GM12873 (cell line): ENCODE measurements around the gene PDE4D.

Experiments
- TF ChIP-seq, protein P1 (sequence below): IDR thresholded peaks from 2 replicates; pipeline ENCODE4 v1.5.1; 2012; ENCODE audit warnings: low read depth, mild to moderate bottlenecking, moderate library complexity, low read length, control low read depth; ENCODE audit not compliant: insufficient read depth; ENCODE audit errors: missing control alignments

Gene PDE4D

DNA sequence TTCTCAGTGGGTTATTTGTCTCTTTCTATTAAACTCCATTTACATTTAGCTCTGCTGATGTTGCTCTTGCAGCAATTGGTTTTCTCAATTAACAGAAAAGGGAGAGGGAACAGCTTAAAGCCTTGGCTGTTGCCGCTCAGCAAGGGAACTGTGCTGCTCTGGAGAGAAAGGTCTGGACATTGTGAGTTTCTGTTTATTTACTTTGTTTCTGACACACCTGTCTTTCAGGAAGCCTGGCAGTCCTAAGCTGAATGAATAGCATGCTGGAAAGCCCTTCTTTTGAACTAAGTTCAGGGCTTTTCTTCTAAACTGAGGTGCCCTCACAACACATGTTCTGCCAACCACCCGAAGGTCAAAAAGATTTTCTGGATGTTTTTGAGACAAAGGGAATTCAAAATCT is 491.9 kb downstream of the PDE4D start:
- TF ChIP-seq, protein P1, sequence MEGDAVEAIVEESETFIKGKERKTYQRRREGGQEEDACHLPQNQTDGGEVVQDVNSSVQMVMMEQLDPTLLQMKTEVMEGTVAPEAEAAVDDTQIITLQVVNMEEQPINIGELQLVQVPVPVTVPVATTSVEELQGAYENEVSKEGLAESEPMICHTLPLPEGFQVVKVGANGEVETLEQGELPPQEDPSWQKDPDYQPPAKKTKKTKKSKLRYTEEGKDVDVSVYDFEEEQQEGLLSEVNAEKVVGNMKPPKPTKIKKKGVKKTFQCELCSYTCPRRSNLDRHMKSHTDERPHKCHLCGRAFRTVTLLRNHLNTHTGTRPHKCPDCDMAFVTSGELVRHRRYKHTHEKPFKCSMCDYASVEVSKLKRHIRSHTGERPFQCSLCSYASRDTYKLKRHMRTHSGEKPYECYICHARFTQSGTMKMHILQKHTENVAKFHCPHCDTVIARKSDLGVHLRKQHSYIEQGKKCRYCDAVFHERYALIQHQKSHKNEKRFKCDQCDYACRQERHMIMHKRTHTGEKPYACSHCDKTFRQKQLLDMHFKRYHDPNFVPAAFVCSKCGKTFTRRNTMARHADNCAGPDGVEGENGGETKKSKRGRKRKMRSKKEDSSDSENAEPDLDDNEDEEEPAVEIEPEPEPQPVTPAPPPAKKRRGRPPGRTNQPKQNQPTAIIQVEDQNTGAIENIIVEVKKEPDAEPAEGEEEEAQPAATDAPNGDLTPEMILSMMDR: no peak

DNA sequence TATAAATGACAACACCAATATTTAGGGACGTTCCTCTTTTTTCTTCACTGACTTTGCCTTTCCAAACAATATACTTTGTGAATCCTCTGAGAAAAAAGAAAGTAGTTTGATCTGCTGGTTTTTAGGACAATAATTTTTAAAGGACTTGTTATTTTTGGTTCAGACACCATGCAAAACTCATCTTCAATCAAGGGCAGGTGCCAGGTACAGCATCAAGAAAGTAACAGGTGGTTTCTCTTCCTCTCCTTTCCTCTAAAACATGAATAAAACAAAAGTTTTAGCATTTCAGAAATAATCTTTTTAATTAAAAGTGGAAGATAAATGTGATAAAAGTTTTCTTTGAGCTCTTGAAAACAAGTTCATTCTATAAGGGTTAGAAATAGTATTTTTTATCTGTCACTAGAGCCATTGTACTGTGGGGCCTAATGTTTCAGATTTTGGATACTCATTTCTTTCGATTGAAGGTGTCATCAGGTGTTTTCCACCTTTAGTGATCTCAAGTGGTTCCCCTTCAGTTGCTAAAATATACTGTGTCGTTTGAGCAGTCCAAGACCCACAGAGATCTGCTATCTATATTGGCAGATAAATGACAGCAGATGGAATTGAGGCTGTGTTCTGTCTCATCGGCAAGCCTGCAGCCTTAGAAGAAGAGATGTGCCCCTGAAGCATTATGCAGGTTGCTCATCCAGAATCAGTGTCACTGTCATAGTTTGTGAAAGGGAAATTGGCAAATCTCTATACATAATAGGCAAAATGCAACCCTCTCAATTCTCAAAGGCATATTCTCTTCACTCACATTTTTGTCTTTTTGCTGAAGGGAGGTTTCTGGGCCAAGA is 499.7 kb downstream of the PDE4D start:
- TF ChIP-seq, protein P1: no peak

DNA sequence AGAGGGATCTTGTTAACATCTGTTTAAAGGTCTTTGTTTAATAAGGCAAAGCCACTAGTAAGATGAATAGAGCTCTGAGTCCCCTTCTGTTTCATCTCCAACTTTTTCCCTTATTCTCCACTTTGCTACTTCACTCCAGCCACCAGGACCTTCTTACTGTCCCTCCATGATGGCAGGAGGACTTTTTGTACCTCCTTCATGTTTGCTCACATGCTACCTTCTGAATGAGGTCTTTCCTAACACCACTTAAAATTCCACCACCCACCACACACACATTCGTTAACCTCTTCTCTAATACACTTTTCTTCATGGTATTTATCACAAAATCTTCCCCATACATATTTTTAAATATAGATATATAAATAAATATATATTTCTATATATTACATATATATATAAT is 501.9 kb downstream of the PDE4D start:
- TF ChIP-seq, protein P1: no peak

DNA sequence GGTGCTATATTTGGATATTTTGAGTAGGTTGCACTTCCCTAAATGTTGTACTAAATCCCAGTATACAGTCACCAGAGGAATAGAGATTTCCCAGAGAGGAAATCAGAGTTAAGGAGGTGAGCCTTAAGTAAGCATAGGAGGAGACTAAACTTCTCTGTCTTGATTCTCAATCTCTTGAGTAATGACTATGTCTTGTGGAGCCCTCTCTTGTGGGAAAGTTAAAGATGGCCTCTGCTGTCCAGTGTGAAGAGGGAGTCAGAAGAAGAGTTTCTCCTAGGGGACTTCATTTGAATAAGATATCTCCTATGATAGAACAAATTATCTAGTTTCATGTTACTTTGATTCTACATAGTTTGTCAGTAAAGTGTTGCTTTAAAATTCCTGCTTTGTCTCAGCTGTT is 502.5 kb downstream of the PDE4D start:
- TF ChIP-seq, protein P1: no peak

DNA sequence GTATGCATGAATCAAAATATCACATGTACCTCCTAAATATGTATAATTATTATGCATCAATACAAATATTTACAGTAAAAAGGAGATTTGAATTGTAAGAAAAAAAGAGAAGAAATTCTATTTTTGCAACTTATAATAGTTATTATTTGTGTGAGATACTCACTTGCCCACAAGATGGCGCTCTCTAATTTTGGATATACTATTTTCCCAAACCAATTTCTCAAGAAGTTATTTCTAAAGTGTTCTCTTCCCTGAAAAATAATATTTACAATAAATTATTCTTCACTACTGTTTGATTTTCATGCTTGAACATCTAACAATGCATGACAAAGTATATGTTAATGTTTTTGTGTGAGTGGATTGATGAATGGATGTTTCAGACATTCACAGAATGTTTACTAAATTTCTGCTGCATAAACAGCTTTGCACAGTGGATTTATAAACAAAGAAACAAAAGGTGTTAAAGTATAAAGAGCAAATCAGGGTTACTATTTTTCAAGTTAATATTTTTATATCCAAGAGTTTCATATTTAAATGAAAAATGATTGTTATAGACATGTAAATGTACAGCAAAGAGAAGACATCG is 503.4 kb downstream of the PDE4D start:
- TF ChIP-seq, protein P1: peak; percentile 38

DNA sequence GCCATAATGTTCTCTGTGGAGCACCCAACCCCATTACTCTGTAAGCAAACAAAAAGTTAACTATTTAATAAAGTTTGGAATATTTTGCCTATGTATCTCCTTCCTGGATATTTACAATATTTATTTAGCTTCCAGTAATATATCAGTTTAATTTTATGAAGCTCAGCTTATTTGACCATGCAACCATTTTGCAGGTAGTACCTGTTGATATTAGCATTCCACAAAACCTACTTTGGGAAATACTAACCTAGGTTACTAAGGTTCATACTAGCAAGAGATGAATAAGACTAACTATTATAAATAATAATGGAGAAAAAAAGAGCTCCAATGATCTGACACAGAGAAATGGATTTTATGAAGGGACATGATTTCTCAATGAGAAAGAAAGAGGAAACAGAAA is 506.4 kb downstream of the PDE4D start:
- TF ChIP-seq, protein P1: no peak

DNA sequence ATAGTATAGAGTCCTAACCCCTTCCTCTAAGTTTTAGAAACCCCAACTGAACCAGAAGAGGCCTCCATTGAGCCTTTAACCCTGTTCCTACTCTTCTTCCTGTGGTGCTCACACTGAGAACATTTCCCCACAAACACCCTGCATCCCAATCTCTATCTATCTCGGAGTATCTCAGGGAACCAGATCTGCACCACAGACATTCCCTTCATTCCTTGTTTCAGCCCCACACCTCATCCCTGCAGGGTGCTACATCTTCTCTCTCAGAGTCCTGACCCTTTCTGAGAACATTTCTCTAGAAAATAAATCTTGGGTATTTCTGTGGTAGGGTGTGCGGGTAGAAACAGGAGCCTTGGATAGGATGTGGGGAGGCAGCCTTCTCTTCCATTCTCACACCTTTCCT is 507.8 kb downstream of the PDE4D start:
- TF ChIP-seq, protein P1: no peak
